ENCODE results near the gene PAAF1.

The PAAF1 gene

GRCh38 chr11:73974604-73975478 lies 98.0 kb downstream of the PAAF1 start:
- DNase-seq: no peak

GRCh38 chr11:73975479-73975757 lies 98.6 kb downstream of the PAAF1 start:
- DNase-seq: no peak

- DNase-seq: no peak
Measured at GRCh38 chr11:73976451-73977151, 99.8 kb downstream of the PAAF1 start.

- DNase-seq: no peak
Measured at GRCh38 chr11:73977856-73978519, 101.2 kb downstream of the PAAF1 start.

- DNase-seq: no peak
Measured at GRCh38 chr11:73978576-73979086, 101.8 kb downstream of the PAAF1 start.

- DNase-seq: peak; percentile 76
Measured at GRCh38 chr11:73980001-73980961, 103.5 kb downstream of the PAAF1 start.

Measured in stimulated activated CD4-positive, alpha-beta T cell treated with anti-CD3 and anti-CD28 coated beads, Interleukin-1b, Interleukin-23, amount 100 ng/mL, for 48 hours (primary cell).